ENCODE data around the gene BCL2L2. TPM values are rescaled to one million over a fixed set of nuclear protein-coding genes. Genes with fewer than 3 reads are reported as not detected.

Gene BCL2L2
- total RNA-seq, 1 donor from 2014 or later, result 25.0 TPM

- FAIRE-seq, result no peak
Observed at GRCh38 chr14:23302290-23303225, 4.1 kb upstream of the BCL2L2 start, which contains the start of gene PPP1R3E. Gene PPP1R3E (minus strand): TSS chr14:23302859. CDS start chr14:23302576, 283 bp downstream.

GRCh38 chr14:23307146-23307530 is 505 bp downstream of the BCL2L2 start:
- H3K27me3 ChIP-seq (ENCODE audit: control insufficient read depth, insufficient read depth, low read length), result no peaks in the 10 kb centered on the region
- FAIRE-seq (no peak), DNase-seq (ENCODE audit: low read depth) (no peak)
- TF ChIP-seq CTCF (IDR thresholded peaks at IDR 0.05; ENCODE audit: insufficient read depth, low read length, severe bottlenecking), result no peak
- H3K4me3 ChIP-seq (ENCODE audit: low read depth, low read length), result peak overlapping the region; percentile 52
- H3K36me3 ChIP-seq (ENCODE audit: control insufficient read depth, insufficient read depth, low read length), result peaks cover 20% of the 10 kb centered on the region

More at GRCh38 chr14:23302290-23303225, 4.1 kb upstream of the BCL2L2 start, which contains the start of gene PPP1R3E:
- H3K4me3 ChIP-seq (ENCODE audit: low read depth, low read length), result peak within 1 kb of the TSS; percentile 55
- H3K36me3 ChIP-seq (ENCODE audit: control insufficient read depth, insufficient read depth, low read length), result peaks cover 1% of the 10 kb centered on the region
- H3K27me3 ChIP-seq (ENCODE audit: control insufficient read depth, insufficient read depth, low read length), result no peaks in the 10 kb centered on the region
- TF ChIP-seq CTCF (IDR thresholded peaks at IDR 0.05; ENCODE audit: insufficient read depth, low read length, severe bottlenecking), result no peak
- DNase-seq (ENCODE audit: low read depth), result peak; percentile 35

- no peaks in the 10 kb centered on the region for H3K27me3 ChIP-seq (ENCODE audit: control insufficient read depth, insufficient read depth, low read length)
- TF ChIP-seq CTCF (IDR thresholded peaks at IDR 0.05; ENCODE audit: insufficient read depth, low read length, severe bottlenecking), result no peak
- FAIRE-seq, result no peak
Observed at GRCh38 chr14:23307687-23308644, 1.3 kb downstream of the BCL2L2 start.

GRCh38 chr14:23308721-23309445 is 2.2 kb downstream of the BCL2L2 start:
- H3K4me3 ChIP-seq (ENCODE audit: low read depth, low read length), result peak overlapping the region; percentile 5
- H3K36me3 ChIP-seq (ENCODE audit: control insufficient read depth, insufficient read depth, low read length), result peaks cover 20% of the 10 kb centered on the region
- H3K27me3 ChIP-seq (ENCODE audit: control insufficient read depth, insufficient read depth, low read length), result no peaks in the 10 kb centered on the region
- no peak for DNase-seq (ENCODE audit: low read depth)
- no peak for TF ChIP-seq CTCF (IDR thresholded peaks at IDR 0.05; ENCODE audit: insufficient read depth, low read length, severe bottlenecking)
- no peak for FAIRE-seq

More at GRCh38 chr14:23307687-23308644, 1.3 kb downstream of the BCL2L2 start:
- peaks cover 20% of the 10 kb centered on the region for H3K36me3 ChIP-seq (ENCODE audit: control insufficient read depth, insufficient read depth, low read length)
- DNase-seq (ENCODE audit: low read depth), result peak; percentile 85
- peak overlapping the region; percentile 52 for H3K4me3 ChIP-seq (ENCODE audit: low read depth, low read length)

GRCh38 chr14:23310546-23310945 is 3.9 kb downstream of the BCL2L2 start:
- no peak for FAIRE-seq
- Histone ChIP-seq H3K27me3 (ENCODE audit: control insufficient read depth, insufficient read depth, low read length) (no peaks in the 10 kb centered on the region), H3K36me3 (ENCODE audit: control insufficient read depth, insufficient read depth, low read length) (peaks cover 20% of the 10 kb centered on the region), H3K4me3 (ENCODE audit: low read depth, low read length) (no peak overlapping the region)
- DNase-seq (ENCODE audit: low read depth), result no peak
- TF ChIP-seq CTCF (IDR thresholded peaks at IDR 0.05; ENCODE audit: insufficient read depth, low read length, severe bottlenecking), result no peak
